NCI-H1105 (cell line): ENCODE measurements around the gene GPR146.
"Not testable (repeated sequence)": the region's sequence is repeated elsewhere in the genome, so short reads cannot be mapped to it uniquely, and the experiment has no call there.

ENCODE experiments used
- DNase-seq: peaks from one replicate; lab custom pipeline; 2025; lab: John Stamatoyannopoulos, UW

Gene GPR146

GRCh38 chr7:1058311-1058710 is 14.0 kb downstream of the GPR146 start:
- no peak for DNase-seq

- no peak for DNase-seq
Measured at GRCh38 chr7:1058821-1059199, 14.5 kb downstream of the GPR146 start.

DNA sequence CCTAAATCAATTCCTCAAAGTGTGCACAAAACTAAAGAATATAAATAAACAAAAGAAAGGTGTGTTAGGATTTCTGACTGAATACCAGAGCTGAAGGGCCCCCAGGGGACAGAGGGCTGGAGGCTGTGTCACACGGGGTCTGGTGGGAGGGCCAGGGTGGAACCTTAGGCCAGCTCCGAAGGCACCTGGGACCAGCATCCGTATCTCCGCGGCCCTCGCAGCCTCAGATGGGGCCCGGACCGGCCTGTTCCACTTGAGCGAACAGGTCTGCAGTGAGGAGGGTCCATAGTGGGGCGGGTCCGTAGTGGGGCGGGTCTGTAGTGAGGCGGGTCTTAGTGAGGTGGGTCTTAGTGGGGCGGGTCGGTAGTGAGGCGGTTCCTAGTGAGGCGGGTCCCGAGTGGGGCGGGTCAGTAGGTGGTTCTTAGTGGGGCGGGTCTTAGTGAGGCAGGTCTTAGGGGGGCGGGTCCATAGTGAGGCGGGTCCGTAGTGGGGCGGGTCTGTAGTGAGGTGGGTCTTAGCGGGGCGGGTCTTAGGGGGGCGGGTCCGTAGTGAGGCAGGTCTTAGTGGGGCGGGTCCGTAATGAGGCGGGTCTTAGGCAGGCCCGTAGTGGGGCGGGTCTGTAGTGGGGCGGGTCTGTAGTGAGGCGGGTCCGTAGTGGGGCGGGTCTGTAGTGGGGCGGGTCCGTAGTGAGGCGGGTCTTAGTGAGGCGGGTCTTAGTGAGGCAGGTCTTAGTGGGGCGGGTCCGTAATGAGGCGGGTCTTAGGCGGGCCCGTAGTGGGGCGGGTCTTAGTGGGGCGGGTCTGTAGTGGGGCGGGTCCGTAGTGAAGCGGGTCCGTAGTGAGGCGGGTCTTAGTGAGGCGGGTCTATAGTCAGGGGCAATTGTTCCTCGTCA is 15.1 kb downstream of the GPR146 start:
- no peak for DNase-seq

DNA sequence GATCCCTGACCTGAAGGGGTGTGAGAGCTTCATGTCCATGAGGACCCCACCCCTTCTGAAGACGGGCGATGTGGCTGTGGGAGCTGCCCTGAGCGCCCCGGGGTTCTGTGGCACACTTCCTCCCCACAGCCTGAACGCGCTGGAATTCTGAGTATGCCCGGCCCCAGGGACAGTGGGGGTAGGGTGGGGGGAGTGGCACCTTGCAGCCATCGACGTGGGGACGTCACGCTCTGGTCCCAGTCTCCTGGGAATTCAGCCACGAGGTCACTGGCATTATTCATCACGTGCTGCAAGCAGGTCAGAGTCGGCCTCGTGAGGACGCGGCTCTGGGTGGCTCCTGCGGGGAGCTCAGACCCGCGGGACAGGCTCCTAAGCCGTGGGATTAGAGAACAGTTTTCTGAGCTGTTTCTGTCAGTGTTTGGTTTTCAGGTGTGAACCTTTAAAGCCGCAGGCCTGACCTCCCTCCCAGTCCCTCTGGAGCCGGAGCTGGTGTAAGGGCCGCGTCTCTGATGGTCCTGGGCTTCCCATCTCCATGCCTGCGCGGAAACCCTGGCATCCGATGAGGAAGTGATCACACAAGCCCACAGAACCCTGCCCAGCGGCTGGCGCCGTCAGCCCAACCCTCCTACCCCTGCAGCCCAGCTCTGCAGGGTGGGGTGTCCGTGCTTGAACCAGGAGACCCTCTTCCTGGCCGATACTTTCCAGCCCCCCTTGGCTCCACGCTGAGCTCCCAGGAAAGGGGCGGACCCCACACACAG is 16.1 kb downstream of the GPR146 start:
- no peak for DNase-seq

- no peak for DNase-seq
Measured at GRCh38 chr7:1061180-1061579, 16.8 kb downstream of the GPR146 start.

GRCh38 chr7:1062296-1063294 is 18.2 kb downstream of the GPR146 start:
- no peak for DNase-seq

DNA sequence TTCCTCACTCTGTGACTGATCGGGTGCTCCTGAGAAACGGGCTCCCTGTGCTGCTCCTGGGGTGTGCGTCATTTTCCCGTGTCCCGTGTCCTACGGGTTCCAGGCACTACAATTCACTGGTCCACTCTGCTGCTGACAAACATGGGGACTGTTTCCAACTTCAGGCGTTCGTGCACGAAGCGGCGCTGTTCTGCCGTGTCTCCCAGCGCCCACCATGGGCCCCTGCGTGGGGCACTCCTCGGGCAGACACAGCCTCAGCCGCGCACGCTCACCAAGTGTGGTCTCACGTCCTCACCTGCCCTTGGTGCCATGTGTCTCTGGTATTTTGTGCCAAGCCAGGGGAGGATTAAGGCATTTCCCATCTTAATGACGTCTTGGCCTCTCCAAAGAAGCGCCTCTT is 19.0 kb downstream of the GPR146 start:
- DNase-seq: no peak

GRCh38 chr7:1064581-1064980 is 20.2 kb downstream of the GPR146 start:
- no peak for DNase-seq

- DNase-seq: no peak
Measured at GRCh38 chr7:1065263-1065584, 20.9 kb downstream of the GPR146 start.

- peak; percentile 19 for DNase-seq
Measured at GRCh38 chr7:1065585-1066241, 21.4 kb downstream of the GPR146 start.

- no peak for DNase-seq
Measured at GRCh38 chr7:1066242-1066588, 21.9 kb downstream of the GPR146 start.

- DNase-seq: no peak
Measured at GRCh38 chr7:1068013-1068412, 23.7 kb downstream of the GPR146 start.

GRCh38 chr7:1068619-1069018 is 24.3 kb downstream of the GPR146 start:
- DNase-seq: no peak

DNA sequence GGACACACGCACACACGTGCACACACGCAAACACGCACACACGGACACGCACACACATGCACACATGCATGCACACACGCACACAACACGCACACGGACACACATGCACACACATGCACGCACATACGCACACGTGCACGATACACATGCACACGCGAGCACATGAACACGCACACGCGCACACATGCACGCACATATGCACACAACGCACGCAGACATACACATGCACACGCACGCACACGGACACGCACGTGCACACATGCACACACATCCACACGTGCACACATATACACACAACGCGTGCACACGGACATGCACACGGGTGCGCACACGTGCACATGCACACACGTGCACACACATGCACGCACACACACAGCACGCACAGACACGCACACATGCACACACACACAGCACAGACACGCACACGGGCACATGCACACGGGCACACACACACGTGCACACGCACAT is 26.2 kb downstream of the GPR146 start:
- no peak for DNase-seq

DNA sequence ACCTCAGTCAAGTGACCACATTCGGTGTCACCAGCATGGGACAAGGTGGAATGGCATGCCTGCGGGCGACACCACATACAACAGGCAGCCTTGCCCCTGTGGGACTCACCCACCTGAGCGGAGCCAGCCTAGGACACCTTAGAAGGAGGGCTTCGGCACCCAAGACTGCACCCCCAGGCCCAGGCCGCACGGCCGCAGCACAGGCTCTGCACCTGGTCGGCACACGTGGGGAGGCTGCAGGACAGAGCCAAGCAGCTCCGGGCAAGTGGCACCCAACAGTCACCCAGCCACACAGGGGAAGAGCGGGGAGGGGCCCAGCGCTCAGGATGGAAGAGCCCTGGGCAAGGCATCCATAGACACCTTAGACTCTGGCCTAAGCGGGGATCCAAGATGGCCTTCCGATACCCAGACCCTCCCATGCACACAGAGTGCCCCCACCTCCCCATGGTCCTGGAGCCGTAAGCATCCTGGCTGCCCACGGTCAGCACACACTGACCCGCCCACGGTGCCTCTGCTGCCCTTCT is 27.4 kb downstream of the GPR146 start:
- no peak for DNase-seq

DNA sequence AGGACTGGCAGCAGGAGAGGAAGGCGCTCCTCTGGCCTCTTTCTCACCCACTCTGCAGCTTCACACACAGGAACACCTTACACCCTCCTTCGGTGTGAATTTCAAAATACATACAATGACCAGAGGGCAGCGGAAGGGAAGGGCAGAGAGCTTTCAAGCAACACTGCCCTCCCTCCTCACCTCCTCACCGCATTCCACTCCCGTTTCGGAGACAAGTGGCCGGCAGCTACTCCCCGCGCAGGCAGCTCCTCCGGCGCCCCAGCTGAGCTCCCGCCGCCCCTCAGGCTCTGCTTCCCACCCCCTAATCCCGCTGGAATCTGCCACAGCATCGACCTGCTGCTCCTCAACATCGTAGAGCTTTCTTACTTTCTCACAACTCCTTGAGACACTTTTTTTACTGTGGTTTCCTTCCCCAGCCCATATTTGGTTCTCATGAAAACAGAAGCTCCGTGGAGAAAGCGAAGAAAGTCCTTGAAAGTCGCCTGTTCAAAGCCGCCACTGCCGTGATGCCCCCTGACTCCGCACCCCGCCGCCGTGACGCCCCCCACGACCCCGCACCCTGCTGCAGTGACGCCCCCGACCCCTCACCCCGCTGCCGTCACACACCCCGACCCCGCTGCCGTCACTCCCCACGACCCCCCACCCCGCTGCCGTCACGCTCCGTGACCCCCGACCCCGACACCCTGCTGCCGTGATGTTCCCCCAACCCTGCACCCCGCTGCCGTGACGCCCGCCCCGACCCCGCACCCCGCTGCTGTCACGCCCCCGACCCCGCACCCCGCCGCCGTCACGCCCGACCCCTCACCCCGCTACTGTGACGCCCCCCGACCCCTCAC is 29.0 kb downstream of the GPR146 start:
- no peak for DNase-seq

DNA sequence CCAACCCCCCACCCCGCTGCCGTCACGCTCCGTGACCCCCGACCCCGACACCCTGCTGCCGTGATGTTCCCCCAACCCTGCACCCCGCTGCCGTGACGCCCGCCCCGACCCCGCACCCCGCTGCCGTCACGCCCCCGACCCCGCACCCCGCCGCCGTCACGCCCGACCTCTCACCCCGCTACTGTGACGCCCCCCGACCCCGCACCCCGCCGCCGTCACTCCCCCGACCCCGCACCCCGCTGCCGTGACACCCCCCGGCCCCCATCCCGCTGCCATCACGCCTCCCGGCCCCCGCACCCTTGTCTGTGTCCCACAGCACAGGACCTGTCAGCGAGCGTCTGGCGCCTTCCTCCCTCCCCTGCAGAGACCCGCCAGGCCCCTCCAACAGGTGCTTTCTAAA is 29.7 kb downstream of the GPR146 start:
- DNase-seq: not testable (repeated sequence)

DNA sequence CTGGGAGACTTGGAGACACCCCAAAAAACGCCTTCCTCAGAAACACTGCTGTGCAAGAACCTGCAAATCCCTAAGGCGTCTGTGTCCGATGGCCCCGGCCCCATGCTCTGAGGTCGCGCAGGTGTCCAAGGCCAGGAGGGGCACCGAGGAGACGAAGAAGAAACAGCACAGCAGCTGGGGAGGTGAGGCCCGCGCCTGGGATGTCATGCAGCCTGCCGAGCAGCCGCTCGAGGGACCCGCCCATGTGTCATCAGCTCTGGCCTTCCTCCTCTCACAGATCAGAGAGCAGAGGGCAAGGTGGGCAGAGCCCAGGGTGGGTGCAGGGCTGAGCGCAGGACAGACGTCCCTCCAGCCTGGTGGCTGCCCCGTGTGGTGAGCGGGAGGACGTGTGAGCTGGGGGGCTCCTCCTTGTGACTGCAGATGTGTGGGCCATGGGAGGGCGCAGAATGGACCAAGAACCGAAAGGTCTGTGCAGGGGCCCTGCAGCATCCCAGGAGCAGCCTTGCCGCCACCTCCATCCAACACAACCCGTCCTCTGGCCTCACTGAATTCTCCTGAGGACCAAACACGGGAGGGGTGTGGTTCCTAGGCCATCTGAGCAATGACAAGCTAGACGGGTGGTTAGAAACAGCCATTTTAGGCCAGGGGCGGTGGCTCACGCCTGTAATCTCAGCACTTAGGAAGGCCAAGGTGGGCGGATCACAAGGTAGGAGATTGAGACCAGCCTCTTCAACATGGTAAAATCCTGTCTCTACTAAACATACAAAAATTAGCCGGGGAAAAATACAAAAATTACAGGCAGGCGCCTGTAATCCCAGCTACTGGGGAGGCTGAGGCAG is 30.5 kb downstream of the GPR146 start:
- no peak for DNase-seq
